Right ventricle myocardium inferior (tissue), 1 donor: ENCODE results near the gene RAC2. TPM values are rescaled to one million over a fixed set of nuclear protein-coding genes. Genes with fewer than 3 reads are reported as not detected.

Source experiments
- ATAC-seq: fragments of 200-7000 bp; cut with Tn5 transposase; one replicate; pipeline ENCODE4 v1.9.1; 2020; ENCODE audit warnings: mild to moderate bottlenecking, moderate library complexity
- DNase-seq: peaks from one replicate; pipeline ENCODE4 v3.0.0; 2021; ENCODE audit errors: missing footprints
- intact Hi-C: fragments of 100-400 bp; cut with DNase I; formaldehyde crosslinking; loops from one replicate; pipeline ENCODE4 v1.11.0; 2022
- total RNA-seq: library from RNA; stranded (reverse); fragmentation: NEBNext Ultra II Directional; extraction: Animal tissue kit (Norgen Biotek cat#: 25700); gene quantifications from one replicate; pipeline ENCODE4 v1.2.1, GENCODE V29; 2021
- donor health status: DM: no; HTN: yes; CAD: no; lungs with severe emphysema.

RAC2 gene
- total RNA-seq, 1 donor from 2014 or later = 6.9 TPM

DNA sequence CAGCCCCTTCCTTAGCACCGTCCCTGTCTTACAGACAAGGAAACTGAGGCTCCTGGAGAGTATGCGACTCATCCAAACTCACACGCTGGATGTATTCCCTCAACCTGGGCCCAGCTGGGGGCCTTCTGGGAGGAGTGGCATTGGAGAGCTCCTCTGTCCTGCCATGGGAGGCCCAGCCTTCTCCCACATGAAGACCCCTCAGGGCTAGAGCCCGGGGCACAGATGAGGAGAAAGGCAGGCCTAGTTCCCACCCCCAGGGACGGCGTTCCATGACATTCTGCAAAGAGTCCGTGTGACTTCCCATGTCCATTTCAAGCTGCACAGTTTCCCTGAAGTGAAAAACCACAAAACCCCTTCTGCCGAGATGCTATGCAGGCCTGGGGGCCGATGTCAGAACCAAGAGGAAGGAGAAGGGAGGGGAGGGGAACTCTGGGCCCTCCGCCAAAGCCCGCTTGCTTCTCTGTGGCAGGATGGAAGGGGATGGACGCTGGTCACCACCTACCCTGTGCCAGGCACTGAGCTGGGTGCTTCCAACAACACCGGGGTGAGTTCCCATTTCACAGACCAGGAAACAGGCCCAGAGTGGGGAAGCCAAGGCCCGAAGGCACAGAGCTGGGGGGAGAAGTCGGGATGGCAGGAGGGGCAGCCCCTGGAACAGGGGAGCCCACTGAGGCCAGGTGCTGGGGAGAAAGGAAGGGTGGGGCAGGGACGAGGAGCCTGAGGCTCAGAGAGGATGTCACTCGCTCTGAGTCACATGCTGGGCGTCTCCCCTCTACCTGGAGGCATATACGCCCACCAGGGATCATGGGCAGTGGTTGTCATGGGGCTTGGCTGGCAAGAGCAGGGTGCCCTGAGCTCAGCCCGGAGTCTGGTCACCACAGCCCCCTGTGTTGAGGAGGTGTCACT is 15.7 kb downstream of the RAC2 start:
- intact Hi-C loops = no loop called here
- DNase-seq (no peak), ATAC-seq (peak; percentile 20)

DNA sequence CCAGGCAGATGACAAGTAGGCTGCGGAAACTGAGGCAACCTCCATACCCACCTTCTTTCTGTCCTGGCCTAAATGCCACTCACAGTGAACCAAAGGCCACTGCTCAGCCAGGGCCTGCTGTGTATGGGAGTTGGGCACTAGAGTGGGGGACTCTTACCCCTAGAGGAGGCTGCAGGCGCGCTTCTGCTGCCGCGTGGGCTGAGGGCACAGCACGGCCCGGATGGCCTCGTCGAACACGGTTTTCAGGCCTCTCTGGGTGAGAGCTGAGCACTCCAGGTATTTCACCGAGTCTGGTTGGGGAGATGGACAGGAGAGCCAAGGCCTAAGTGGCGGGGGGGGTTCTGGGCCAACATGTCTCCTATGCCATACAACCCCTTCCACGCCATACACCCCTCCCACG is 17.6 kb downstream of the RAC2 start:
- no peak for DNase-seq
- ATAC-seq = no peak
- intact Hi-C loops = no loop called here

DNA sequence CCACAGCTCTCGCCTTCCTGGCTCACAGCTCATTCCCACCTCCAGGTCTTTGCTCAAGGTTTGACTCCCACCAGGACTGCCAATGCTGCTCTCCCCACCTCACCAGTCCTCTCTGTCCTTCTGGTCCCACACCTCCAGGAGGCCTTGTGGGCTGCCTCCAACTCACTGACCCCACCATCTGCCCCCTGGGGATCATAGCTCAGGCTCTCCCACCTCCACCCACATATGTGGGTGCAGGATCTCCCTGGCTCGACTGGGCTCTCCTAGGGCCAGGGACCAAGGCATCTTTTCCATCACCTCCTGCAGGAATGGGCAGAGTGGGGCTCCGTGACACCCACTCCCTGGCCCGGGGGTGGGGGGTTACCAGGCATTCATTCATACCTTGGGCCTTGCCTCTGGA is 18.0 kb downstream of the RAC2 start:
- no peak for DNase-seq

DNA sequence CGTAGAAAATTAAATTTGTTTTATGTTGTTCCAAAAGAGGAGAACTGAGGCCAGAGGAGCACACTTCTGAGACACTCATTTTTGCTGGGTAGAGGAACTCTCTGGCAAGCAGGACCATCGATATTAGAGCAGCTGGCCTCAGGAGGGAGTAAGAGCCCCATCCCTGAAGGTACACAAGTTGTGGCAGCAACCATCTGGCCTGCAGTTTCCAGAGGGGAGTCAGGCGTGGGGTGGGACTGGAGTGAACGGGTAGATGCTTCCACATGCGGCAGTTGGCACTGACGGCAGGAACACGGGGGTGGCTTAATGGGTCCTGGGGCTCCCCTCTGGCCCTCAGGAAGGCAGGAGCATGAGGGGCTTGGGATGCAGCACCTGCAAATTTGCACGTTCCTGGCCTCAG is 18.6 kb downstream of the RAC2 start:
- intact Hi-C loops = no loop called here
- DNase-seq = no peak
- ATAC-seq = no peak

More for the DNA sequence above, 18.0 kb downstream of the RAC2 start:
- intact Hi-C loops = no loop called here
- no peak for ATAC-seq

DNA sequence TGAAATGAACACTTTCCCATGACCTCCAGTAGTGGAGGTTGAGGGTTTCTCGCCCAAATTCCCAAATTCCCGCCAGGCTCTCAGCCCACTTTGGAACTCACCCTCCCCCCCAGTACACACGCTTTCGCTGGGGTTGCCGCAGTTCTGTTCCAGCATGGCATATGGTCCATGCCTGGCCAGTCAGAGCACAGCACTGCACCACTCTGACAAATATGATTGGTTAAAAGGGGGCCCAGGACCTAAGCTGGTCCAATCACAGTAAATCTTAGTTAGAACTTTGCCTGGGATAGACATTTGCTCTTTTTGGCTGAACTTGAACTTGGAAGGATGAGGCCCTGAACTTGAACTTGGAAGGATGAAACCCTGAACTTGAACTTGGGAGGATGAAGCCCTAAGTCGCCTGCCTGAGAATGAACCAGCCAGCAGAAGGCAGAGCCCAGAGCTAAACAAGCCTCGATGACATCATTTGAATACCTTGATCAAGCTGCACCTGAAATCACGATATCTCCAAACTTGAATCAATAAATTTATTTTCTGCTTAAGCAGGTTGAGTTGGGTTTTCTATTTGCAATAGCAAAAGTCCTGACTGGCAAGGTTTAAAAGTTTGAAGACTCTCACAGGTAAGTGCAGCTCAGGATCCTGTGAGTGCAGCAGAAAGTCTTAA is 19.2 kb downstream of the RAC2 start:
- ATAC-seq (no peak), DNase-seq (no peak)
- intact Hi-C loops = no loop called here

DNA sequence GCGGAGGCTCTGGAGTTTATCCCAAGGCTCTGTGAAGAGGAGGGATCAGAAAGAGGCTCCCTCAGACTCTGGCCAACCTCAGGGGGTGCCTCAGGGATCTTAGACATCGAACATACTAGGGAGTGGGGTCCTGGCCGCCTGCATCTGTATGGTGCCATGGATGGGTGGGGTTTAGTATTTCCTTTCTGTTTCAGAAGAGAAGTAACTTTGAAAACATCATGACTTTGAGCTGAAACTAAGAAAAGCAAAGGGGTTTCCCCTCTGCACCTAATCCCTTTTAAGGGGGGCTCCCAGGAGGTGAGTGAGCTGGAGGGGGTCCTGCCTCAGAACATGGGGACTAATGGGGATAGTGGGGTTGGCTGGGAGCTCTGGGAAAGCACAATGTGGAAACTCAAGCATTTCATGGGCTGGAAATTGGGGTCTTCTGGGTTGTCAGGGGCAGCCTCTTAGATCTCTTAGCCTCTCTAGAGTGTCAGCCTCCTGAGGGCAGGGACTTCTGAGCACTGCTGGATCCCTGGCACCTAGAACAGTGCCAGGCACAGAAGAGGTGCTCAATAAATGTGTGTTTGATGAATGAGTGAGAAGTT is 20.0 kb downstream of the RAC2 start:
- ATAC-seq (no peak), DNase-seq (no peak)
- intact Hi-C loops = no loop called here

DNA sequence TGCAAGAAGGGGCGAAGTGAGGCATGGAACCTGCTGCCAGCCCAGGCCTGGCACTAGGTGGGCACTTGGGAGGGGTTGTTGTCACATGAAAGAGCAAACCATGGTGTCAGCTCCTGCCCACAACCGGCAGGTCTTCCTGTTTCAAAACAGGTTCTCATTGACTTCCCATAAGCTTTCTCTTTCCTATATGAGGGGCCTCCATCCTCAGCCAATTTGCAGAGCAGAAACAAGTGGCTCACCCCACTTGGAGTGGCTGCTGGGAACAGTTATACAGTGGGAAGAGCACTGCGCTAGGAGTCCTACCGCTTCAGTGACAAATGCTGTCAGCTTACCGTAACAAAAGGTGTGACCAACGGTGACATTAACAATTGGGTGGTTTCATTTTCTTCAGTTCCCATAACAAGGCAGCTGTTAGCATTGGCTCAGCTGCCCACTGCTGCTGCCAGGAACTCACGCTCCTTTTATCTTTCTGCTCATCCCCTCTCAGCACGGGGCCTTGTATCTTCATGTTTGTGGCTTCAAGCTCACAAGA is 21.6 kb downstream of the RAC2 start:
- DNase-seq = no peak
- intact Hi-C loops = no loop called here
- no peak for ATAC-seq

DNA sequence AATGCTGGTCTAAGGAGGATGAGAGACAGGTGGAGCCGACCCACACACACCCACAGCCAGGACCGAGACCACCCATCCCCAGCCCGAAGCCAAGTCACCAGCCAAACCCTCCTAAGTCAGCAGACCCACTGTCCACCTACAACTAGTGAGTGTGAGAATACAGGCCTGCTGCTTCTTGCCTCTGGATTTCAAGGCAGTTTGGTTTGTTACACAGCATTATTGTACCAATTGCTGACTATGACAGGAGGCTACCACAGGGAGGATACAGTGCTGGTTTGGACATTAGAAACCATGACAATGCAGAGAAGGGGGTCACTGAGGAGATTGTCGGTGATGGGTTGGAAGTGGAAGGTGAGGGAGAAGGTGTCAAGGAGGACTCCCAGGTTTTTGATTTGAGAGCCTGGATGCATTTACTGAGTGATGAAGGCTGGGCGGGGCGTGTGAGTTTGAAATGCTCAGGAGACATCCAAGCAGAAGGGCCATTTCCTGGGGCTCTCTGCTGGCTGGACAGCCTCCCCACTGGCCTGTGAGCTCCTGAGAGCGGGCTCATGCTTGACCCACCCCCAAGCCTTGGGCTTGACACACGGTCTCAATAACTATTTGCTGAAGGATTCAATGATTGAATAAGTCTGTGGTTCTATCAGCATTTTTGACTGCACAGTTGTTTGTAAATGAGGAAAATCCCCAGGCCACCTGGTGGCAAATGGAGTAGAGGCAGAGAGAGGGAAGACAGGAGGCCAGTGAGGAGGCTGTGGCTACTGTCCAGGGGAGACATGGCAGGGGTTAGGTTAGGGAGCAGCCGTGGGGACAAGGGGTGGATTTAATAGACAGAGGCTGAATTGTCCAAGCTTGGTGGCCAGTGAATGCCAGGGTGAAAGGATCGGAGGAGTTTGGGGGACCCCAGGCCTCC is 22.4 kb downstream of the RAC2 start:
- intact Hi-C loops = no loop called here
- ATAC-seq = no peak
- DNase-seq = no peak

DNA sequence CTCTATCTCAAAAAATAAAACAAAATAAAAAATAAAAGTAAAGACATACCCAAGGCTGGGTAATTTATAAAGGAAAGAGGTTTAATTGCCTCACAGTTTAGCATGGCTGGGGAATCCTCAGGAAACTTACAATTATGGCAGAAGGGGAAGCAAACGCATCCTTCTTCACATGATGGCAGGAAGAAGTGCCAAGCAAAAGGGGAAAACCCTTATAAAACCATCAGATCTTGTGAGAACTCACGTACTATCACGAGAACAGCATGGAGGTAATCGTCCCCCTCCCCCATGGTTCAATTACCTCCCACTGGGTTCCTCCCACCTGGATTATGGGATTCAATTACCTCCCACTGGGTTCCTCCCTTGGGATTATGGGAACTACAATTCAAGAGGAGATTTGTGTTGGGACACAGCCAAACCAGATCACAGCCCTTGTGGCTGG is 23.5 kb downstream of the RAC2 start:
- no peak for DNase-seq
- ATAC-seq = no peak
- intact Hi-C loops = no loop called here

DNA sequence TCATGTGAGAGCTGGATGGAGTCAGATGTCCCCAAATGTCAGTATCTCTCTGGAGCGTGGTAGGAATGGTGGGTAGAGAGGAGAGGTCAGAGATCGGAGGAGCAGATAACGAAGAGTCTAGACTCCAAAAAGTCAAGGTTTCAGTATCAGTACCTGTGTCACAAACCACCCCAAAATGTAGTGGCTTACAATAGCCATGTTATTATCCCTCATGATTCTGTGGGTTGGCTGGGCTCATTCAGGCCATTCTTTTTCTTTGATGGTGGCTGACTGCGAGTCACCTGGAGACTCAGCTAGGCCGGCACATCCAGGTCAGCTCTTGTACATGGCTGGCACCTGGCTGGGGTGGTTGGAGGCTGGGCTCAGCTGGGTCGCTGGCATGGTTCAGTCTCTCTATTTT is 24.5 kb downstream of the RAC2 start:
- ATAC-seq = no peak
- no peak for DNase-seq
- intact Hi-C loops = no loop called here

DNA sequence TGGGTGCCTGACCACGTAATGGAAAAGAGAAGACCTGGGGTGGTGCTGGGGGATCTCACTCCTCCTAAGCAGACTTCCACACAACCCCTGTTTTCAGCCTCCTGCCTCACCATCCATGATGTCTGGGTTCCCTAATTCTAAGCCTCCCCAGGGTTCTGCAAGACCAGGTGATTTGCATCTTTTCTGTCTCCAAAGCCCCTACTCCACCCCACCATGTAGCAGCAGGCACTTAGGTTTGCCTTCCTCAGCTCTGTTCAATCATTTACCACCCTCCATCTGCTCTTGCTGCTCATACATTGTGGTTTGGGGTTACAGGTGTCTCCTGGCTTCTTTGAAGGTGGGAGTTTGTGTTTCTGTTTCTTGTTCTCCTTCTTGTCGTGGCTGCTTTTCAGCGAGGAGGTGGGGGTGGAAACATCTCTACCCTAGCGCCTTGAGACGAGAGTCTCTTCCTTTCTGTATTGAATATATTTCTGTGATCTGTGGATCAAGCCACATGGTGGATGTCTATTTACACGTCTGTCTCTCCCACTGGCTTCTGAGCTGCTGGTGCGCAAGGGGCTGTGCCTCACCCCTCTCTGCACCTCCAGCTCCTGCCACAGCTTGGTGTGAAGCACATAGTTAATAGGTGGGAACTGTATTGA is 25.2 kb downstream of the RAC2 start:
- intact Hi-C loops = no loop called here
- ATAC-seq (no peak), DNase-seq (no peak)

DNA sequence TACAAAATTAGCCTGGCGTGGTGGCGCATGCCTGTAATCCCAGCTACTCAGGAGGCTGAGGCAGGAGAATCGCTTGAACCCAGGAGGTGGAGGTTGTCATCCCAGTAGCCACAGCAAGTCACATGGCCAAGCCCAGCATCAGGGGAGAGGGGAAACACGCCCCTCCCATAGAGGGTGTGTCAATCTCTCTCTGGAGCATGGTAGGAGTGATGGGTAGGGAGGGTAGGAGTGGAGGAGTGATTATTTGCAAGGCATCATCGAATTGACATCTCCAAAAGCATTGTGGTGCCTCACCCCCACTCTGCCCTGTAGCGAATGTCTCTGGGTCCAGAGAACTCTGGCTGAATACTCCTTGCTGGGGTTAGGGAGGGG is 25.7 kb downstream of the RAC2 start:
- DNase-seq (no peak), ATAC-seq (no peak)
- intact Hi-C loops = no loop called here

DNA sequence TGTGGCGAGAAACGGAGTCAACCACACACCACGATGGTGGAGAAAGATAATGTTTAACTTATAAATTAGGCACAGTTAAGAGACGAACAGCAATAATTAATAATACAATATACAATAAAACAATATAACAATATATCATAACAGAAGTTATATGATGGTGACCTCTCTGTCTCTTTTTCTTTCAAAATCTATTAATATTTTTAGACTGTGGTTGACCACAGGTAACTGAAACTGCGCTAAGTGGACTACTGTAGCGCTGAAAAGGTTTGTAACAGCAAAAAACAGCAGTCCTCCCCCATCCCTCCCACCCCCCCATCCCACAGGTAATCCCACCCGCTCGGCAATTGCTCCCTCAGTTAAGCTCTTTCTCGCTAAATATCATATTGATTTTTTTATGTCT is 28.2 kb downstream of the RAC2 start:
- DNase-seq (no peak), ATAC-seq (no peak)
- intact Hi-C loops = no loop called here

DNA sequence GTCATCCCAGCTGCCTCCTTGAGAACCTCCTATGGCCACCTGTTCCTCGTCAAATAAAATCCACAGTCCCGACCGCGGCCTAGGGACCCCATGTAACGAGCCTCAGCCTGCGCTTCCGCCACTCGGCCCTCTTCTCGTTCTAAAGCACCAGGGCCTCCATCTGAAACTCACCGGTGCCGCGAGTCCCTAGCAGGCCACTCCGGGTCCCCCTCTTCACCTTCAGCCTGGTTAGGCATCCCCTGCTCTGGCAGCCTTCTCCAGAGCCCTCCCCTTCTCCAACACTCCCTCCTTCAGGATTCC is 29.4 kb downstream of the RAC2 start:
- DNase-seq (no peak), ATAC-seq (no peak)
- intact Hi-C loops = no loop called here

DNA sequence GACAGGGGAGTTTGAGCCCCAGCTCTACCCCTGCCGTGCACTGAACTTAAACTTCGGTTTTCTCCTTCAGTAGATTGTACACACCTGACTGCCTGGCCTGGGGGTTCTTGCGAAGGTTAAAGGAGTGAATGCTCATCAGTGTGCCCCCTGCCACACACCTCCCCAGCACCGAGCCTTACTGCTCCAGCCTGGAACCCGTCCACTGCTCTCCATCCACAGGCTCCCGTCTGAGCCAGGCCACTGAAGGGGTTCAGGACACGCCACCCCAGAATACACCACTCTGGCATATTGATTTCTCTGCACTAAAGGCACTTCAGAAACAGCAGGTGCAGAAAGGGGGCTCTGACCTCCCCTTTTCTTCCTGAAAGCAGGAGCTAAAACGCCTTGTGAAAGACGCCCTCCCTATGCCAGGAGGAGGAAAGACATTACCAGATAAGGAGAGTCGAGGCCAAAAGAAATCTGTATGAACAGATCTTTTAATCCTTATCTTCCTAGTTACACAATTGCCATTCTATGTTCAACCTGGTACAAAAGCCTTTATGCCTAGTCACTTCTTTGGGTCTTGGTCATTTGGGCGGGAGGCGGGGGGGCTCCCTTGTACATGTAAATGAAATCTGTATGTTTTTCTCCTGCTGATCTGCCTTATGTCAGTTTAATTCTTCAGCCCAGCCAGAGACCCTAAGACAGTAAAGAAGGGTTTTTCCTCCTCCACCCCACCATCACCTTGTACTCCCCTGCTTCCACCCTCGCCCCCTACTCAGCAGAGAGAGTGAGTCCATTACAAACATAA is 29.9 kb downstream of the RAC2 start:
- no peak for DNase-seq
- ATAC-seq = no peak
- intact Hi-C loops = no loop called here

DNA sequence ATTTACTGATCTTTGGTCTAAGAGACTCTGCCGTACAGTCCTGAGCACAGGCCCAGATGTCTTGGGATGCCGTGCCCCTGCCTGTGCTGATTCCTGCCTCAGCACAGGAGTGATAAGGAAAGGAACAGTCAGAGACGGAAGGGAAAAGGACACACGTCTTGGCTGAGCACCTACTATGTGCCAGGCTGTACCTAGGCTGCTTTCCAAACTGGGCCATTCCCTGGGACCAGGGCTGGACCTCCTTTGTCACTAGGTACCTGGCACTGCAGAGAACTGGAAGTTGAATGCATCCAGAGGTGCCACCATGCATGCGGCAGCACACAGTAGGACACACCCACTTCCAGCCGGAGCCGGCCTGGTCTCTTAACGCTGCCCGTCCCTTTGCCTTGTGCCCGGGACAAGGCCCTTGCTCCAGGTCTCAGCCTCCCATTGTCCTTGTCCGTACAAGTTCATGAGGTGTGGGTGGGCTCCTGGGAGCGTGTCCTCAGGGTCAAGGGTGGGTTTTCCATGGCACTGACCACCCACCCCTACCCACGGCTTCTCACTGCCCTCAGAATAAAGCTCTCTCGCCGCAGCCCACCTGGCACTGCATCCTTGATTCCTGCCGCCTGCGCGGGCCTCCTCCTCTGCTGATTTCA is 30.7 kb downstream of the RAC2 start:
- ATAC-seq (no peak), DNase-seq (no peak)
- intact Hi-C loops = no loop called here

DNA sequence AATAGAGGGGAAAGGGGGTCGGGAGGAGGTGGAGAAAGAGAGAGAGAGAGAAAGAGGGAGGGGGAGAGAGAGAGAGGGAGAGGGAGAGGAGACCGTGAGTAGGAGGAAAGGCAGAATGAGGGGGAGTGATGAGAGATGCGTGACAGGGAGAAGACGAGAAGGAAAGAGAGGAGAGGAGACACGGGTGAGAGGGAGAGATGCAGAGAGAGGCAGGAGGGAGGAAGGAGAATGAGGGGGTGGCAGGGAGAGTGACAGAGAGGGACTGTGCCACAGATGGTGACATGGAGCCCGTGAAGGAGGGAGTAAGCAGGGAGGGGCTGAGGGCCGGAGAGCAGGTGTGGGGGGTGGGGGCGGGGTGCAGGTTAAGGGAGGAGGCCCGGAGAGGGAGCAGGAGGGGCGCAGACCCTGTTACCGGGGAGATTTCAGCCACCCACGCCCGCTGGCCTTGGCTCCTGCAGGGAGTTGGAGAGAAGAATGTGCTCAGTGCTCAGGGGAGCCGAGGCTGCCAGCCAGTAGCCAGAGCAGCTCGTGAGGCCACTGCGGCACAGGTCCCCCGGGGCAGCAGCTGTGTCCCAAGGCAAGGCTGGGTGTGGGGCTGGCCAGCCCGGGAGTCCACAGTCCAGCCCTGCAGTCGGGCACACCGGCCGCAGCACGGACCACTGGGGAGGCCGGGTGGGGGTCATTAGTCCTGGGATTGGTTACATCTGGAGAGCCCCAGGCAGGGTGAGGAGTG is 31.7 kb downstream of the RAC2 start, which contains the start of gene SSTR3:
Gene SSTR3, minus strand, starts transcription at position 304 of the 733 bp plus-strand sequence. CDS start 4,674 bp downstream, outside the sequence.
- ATAC-seq (peak; percentile 39), DNase-seq (no peak)
- intact Hi-C loops = no loop called here
